ENCODE results near the gene CYB561D1.

- TF ChIP-seq EP300 (IDR thresholded peaks at IDR 0.05; ENCODE audit: low read depth in 2 of 2, low read length in 2 of 2) = no peak
- no peak for TF ChIP-seq EP300 (CRISPR knock-in tag; IDR thresholded peaks at IDR 0.05; ENCODE audit: borderline replicate concordance)
- no peak for TF ChIP-seq ATF3 (CRISPR knock-in tag; IDR thresholded peaks at IDR 0.05)
- no peak for TF ChIP-seq ZBTB3 (CRISPR knock-in tag; IDR thresholded peaks at IDR 0.05; ENCODE audit: borderline replicate concordance, low read depth)
- no peak for TF ChIP-seq ETV5 (CRISPR knock-in tag; IDR thresholded peaks at IDR 0.05; ENCODE audit: borderline replicate concordance)
- TF ChIP-seq ZFX (CRISPR knock-in tag; IDR thresholded peaks at IDR 0.05; ENCODE audit: low read depth) = no peak
- no peak for TF ChIP-seq GRHL1 (CRISPR knock-in tag; conservative IDR thresholded peaks at IDR 0.05)
- no peak for TF ChIP-seq ZNF7 (CRISPR knock-in tag; IDR thresholded peaks at IDR 0.05)
- TF ChIP-seq NFKB2 (CRISPR knock-in tag; IDR thresholded peaks at IDR 0.05; ENCODE audit: borderline replicate concordance) = no peak
- no peak for TF ChIP-seq SRF (IDR thresholded peaks at IDR 0.05; ENCODE audit: low read depth, low read length)
- no peak for TF ChIP-seq CCDC6 (CRISPR knock-in tag; IDR thresholded peaks at IDR 0.05)
Observed at GRCh38 chr1:109500941-109501381, 7.1 kb downstream of the CYB561D1 start.
